ENCODE results near the gene FANCC.

The FANCC gene

DNA sequence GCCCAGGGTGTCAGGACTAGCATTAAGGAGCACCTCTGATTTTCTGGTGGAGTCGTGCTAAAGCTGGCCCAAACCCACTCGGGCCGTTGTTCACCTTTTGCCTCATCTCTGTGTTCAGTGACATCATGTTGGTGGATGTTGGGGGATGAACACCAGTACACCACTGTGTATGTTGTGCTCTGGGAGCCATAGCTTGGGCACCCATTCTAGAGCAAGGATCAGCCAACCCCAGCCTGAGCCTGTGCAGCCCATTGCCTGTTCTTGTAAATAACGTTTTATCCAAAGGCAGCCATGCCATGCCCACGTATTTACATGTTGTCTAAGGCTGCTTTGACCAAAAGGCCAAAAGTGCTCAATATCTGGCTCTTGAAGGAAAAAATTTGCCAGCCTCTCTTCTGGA is 245.6 kb downstream of the FANCC start:
- no peaks in the 10 kb centered on the region for H3K9me3 ChIP-seq
- H3K4me3 ChIP-seq = no peak overlapping the region
- H3K36me3 ChIP-seq (replicated peaks) = peaks cover 6% of the 10 kb centered on the region; the same call in 1 of the 2 replicates
- in situ Hi-C loops (cut with MboI; ENCODE audit: low sequenced_read_pairs) = no loop called here
- H3K27me3 ChIP-seq (ENCODE audit: low read depth) = no peaks in the 10 kb centered on the region
- no peak for DNase-seq (ENCODE audit: low spot score in 2 of 2)
- peaks cover 20% of the 10 kb centered on the region for H3K4me1 ChIP-seq

DNA sequence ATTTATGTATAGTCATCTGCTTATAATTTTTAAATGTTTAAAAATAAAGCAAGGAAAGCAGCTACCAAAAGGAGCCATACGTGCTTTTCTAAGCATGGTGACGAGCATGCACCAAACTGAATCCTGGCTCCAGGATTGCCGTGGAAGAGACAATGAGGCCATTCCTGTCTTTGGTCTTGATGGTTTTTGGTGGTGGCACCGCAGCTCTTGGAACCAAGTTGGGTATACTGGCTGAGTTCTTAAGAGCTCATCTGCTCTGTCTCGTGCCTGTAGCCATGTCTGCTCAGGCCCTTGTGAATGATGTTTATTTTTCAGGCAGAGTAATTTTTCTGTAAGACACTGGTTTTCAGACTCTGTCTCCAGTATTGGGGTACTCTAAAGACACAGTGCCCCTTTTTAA is 246.1 kb downstream of the FANCC start:
- no peak overlapping the region for H3K4me3 ChIP-seq
- DNase-seq (ENCODE audit: low spot score in 2 of 2) = no peak
- no peaks in the 10 kb centered on the region for H3K27me3 ChIP-seq (ENCODE audit: low read depth)
- in situ Hi-C loops (cut with MboI; ENCODE audit: low sequenced_read_pairs) = no loop called here
- H3K4me1 ChIP-seq = peaks cover 20% of the 10 kb centered on the region
- no peaks in the 10 kb centered on the region for H3K9me3 ChIP-seq
- peaks cover 6% of the 10 kb centered on the region; the same call in 1 of the 2 replicates for H3K36me3 ChIP-seq (replicated peaks)

DNA sequence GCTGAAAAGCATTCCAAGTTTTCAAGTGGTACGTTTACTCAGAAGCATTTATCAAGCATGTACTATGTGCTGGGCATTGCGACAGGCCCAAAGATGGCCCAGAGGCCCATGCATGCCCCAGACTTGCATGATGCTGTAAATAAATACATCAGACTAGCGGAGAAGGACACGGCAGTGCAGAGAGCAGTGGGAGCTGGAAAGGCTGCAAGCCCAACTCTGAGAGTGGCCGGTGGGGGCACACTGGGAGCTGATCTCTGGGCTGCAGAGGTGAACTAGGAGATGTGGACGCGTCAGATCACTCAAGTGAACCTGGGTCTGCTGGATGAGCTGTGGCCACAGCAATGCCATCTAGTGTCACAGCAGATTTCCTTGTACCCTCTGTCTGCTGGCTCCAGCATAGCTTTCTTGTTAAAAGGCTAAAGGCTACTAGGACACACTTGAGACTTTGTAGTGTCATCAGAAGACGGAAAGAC is 246.9 kb downstream of the FANCC start:
- Histone ChIP-seq H3K36me3 (replicated peaks) (peaks cover 11% of the 10 kb centered on the region; the same call in 1 of the 2 replicates), H3K9me3 (no peaks in the 10 kb centered on the region), H3K27me3 (ENCODE audit: low read depth) (no peaks in the 10 kb centered on the region), H3K4me1 (peaks cover 20% of the 10 kb centered on the region), H3K4me3 (no peak overlapping the region)
- in situ Hi-C loops (cut with MboI; ENCODE audit: low sequenced_read_pairs) = no loop called here
- DNase-seq (ENCODE audit: low spot score in 2 of 2) = no peak

DNA sequence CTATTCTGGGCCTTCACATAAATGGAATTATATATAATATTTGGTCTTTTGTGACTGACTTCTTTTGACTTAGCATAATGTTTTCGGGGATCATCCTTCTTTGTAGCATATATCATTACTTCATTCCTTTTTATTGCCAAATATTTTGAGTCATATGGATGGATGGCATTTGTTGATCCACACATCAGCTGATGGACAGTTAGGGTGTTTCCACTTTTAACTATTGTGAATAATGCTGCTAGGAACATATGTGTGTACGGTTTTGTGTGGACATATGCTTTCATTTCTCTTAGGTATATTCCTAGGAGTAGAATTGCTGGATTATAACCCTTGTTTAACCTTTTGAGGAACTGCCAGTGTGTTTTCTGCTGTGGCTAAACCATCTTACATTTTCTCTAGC is 249.6 kb downstream of the FANCC start:
- Histone ChIP-seq H3K36me3 (replicated peaks) (peaks cover 15% of the 10 kb centered on the region; the same call in 1 of the 2 replicates), H3K27me3 (ENCODE audit: low read depth) (no peaks in the 10 kb centered on the region), H3K4me1 (peaks cover 20% of the 10 kb centered on the region), H3K4me3 (no peak overlapping the region), H3K9me3 (no peaks in the 10 kb centered on the region)
- in situ Hi-C loops (cut with MboI; ENCODE audit: low sequenced_read_pairs) = no loop called here
- no peak for DNase-seq (ENCODE audit: low spot score in 2 of 2)

DNA sequence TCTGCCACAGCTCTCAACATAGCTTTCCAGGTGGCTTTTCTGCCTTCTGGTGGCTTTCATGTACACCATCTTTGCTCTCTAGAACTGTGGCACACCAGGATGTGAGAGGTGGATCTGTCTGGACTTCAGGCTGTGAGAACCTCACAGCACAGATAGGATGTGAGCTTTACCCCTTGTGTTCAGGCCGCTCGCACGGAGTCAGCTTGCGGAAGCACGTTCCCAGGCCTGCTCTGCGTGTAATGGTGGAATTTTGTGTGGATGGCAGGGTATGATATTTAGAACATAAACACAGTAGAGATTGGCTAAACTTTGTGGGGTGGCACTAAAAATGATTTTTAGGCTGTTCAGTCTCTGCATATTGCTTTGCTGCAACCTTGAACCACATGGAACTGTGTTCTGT is 250.5 kb downstream of the FANCC start:
- Histone ChIP-seq H3K36me3 (replicated peaks) (peaks cover 15% of the 10 kb centered on the region; the same call in 1 of the 2 replicates), H3K4me1 (peaks cover 20% of the 10 kb centered on the region), H3K27me3 (ENCODE audit: low read depth) (no peaks in the 10 kb centered on the region), H3K9me3 (no peaks in the 10 kb centered on the region), H3K4me3 (no peak overlapping the region)
- in situ Hi-C loops (cut with MboI; ENCODE audit: low sequenced_read_pairs) = no loop called here
- no peak for DNase-seq (ENCODE audit: low spot score in 2 of 2)

DNA sequence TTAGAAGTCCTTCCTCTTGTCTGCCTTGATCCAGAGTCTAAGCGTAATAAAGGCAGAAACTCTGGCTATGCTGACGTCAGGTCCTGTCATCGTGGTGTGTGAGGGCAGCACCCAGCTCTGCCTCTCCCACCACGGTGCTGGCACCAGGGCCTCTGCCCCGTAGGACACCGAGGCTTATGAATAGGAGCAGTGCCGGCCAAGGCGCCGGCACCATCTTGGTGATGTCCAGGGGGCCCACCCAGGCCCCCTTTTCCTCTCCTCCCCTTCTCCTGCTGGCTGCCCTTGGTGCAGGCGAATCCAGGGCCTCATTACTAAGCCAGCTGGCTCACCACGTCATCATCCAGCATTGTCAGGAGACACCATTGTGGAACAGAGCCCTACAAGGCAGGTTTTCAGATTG is 252.3 kb downstream of the FANCC start:
- H3K9me3 ChIP-seq = no peaks in the 10 kb centered on the region
- peaks cover 13% of the 10 kb centered on the region for H3K4me1 ChIP-seq
- no peak for DNase-seq (ENCODE audit: low spot score in 2 of 2)
- H3K36me3 ChIP-seq (replicated peaks) = peaks cover 15% of the 10 kb centered on the region; the same call in 1 of the 2 replicates
- no peak overlapping the region for H3K4me3 ChIP-seq
- H3K27me3 ChIP-seq (ENCODE audit: low read depth) = no peaks in the 10 kb centered on the region
- in situ Hi-C loops (cut with MboI; ENCODE audit: low sequenced_read_pairs) = no loop called here

DNA sequence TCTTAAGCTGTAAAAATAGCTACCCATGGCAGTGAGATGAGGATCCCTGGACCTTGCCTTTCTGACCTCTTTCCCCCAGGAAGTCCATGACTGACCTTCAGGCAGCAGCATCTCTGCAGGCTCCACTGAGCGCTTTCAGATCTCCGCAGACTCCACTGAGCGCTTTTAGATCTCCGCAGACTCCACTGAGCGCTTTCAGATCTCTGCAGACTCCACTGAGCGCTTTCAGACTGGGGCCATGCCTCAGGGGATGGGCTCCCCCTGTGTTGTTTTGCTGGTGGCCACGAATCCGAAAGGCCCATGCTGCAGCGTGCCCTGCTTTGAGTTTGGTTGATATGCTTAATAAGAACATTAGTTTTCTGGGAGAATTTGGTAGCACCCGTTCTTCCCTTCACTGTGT is 254.2 kb downstream of the FANCC start:
- H3K9me3 ChIP-seq = no peaks in the 10 kb centered on the region
- in situ Hi-C loops (cut with MboI; ENCODE audit: low sequenced_read_pairs) = no loop called here
- H3K36me3 ChIP-seq (replicated peaks) = peaks cover 12% of the 10 kb centered on the region; the same call in 1 of the 2 replicates
- no peaks in the 10 kb centered on the region for H3K27me3 ChIP-seq (ENCODE audit: low read depth)
- no peak overlapping the region for H3K4me3 ChIP-seq
- DNase-seq (ENCODE audit: low spot score in 2 of 2) = no peak
- peaks cover 5% of the 10 kb centered on the region for H3K4me1 ChIP-seq

DNA sequence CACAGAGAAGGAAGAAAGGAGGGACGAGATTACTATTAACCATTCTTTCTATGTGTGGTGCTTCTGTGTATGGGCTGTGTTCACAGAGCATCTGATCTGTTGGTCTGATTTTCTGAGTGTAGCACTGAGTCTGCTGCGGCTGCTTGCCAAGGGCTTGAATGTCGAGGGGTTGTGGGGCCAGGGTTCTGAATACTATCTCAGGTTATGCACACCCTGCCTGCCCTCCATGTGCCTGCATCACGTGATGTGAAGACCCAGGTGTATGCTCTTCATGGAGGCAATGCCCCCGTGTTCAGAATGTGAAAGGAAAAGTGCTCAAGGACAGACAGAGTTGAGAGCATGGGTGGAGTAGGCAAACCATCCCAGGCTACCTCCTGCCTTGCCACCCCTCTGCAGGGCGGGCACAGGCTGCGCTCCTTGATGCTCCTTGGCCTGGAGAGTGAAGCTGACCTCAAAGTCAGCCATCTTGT is 254.9 kb downstream of the FANCC start:
- no peaks in the 10 kb centered on the region for H3K27me3 ChIP-seq (ENCODE audit: low read depth)
- peaks cover 9% of the 10 kb centered on the region; the same call in 1 of the 2 replicates for H3K36me3 ChIP-seq (replicated peaks)
- no peak overlapping the region for H3K4me3 ChIP-seq
- DNase-seq (ENCODE audit: low spot score in 2 of 2) = no peak
- in situ Hi-C loops (cut with MboI; ENCODE audit: low sequenced_read_pairs) = no loop called here
- H3K9me3 ChIP-seq = no peaks in the 10 kb centered on the region
- H3K4me1 ChIP-seq = peaks cover under 1% of the 10 kb centered on the region; the same call in 1 of the 2 replicates

DNA sequence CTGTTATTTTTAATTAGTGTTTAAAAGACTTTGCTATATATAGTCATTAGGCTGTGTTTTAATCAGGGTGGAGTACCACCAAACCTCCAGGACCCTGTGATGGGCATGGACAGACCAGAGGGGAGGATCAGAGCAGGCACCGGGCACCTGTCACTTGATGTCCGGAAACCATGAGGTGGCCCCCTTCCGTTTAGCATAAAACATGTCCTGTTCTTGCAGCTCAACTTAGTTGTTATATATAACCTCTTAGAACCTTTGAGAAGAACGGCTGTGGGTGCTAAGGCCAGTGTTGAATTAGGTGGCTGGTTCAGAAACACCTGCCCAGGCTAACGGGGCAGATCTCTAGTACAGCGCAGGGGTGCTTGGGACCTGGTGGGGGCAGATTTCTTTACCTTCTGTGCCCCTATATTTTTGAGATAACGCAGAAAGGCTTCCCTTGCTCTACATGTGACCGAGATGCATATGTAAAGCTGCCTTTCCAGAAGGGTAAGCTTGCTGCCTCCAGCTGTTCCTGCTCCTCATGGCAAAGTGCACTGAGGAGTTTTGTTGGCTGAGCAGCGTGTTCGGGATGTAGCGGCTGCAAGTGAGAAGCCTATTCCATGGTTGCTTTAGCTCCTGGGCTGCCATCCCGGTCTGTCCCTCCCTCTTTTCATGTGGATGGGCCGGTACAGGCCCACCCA is 255.5 kb downstream of the FANCC start:
- peaks cover 6% of the 10 kb centered on the region; the same call in 1 of the 2 replicates for H3K4me1 ChIP-seq
- H3K36me3 ChIP-seq (replicated peaks) = peaks cover 9% of the 10 kb centered on the region; the same call in 1 of the 2 replicates
- H3K9me3 ChIP-seq = no peaks in the 10 kb centered on the region
- in situ Hi-C loops (cut with MboI; ENCODE audit: low sequenced_read_pairs) = no loop called here
- no peak for DNase-seq (ENCODE audit: low spot score in 2 of 2)
- no peaks in the 10 kb centered on the region for H3K27me3 ChIP-seq (ENCODE audit: low read depth)
- H3K4me3 ChIP-seq = no peak overlapping the region

DNA sequence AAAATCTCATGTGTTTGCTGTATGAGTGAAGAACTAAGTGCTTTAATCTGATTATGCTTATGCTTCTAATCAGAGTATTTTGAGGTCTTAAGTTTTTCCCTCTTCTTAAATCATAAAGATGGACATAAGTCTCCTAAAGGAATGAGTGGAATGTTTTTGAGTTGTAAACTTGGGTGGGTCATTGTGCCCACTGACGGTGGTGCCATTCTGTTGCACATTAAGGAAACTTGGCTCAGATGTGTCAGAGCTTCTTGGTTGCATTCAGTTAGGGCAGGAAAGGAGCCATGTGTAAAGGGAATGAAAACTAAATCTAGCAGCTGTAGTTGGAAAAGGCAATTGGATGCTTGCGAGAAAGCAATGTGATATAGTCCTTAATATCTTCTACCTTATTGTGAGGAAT is 256.6 kb downstream of the FANCC start:
- Histone ChIP-seq H3K36me3 (replicated peaks) (peaks cover 7% of the 10 kb centered on the region; the same call in 1 of the 2 replicates), H3K4me3 (no peak overlapping the region), H3K9me3 (no peaks in the 10 kb centered on the region), H3K27me3 (ENCODE audit: low read depth) (no peaks in the 10 kb centered on the region), H3K4me1 (peaks cover 16% of the 10 kb centered on the region)
- DNase-seq (ENCODE audit: low spot score in 2 of 2) = no peak
- in situ Hi-C loops (cut with MboI; ENCODE audit: low sequenced_read_pairs) = no loop called here

DNA sequence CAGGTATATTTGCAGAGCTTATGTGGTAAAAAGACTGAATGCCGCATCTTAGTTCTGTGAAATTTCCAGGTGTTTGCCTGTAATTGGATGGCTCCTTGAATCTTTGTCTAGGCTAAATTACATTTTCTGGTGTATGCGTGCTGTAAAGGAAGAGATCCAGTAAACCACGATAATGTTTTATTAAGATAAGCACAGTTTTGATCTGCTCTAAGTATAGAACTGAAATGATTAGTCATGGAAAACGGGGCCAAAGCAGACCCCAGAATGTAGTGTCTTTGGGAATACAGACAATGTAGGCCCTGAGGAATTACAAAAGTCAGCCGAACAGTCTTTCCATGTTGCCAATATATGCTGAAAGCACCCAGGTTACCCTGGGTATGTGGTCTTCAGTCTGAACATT is 257.3 kb downstream of the FANCC start:
- Histone ChIP-seq H3K36me3 (replicated peaks) (peaks cover 4% of the 10 kb centered on the region; the same call in 1 of the 2 replicates), H3K4me1 (peaks cover 19% of the 10 kb centered on the region), H3K4me3 (no peak overlapping the region), H3K27me3 (ENCODE audit: low read depth) (no peaks in the 10 kb centered on the region), H3K9me3 (no peaks in the 10 kb centered on the region)
- DNase-seq (ENCODE audit: low spot score in 2 of 2) = no peak
- in situ Hi-C loops (cut with MboI; ENCODE audit: low sequenced_read_pairs) = no loop called here

DNA sequence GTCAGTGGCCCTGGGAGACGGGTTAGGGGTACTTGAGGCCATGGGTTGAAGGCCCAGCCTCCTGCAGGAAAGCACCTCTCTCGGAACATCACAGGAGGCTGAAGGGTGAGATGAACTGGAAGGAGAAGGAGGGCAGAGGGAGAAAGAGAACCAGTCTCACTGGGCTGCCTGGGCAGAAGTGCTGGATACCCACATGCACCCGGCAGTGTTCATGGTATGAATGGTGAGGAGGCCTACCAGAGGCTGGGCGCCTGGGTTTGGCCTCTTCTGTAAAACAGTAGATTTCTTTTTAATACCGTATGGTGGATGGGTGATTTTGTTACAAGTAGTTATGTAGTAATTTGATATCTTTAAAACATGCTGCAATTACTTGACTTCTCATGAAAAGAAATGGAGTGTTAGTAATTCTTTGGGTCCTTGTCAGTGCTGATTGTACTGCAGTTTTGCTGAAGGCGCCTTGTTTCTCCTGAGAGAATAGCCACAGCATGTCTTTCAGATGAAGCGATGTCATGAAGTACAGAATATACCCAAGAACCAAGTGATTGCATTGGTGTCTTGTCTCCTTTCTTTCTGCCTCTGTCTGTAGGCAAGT is 258.6 kb downstream of the FANCC start:
- no peak for DNase-seq (ENCODE audit: low spot score in 2 of 2)
- Histone ChIP-seq H3K36me3 (replicated peaks) (peaks cover 4% of the 10 kb centered on the region; the same call in 1 of the 2 replicates), H3K27me3 (ENCODE audit: low read depth) (no peaks in the 10 kb centered on the region), H3K9me3 (no peaks in the 10 kb centered on the region), H3K4me3 (no peak overlapping the region), H3K4me1 (peaks cover 25% of the 10 kb centered on the region)
- in situ Hi-C loops (cut with MboI; ENCODE audit: low sequenced_read_pairs) = no loop called here

DNA sequence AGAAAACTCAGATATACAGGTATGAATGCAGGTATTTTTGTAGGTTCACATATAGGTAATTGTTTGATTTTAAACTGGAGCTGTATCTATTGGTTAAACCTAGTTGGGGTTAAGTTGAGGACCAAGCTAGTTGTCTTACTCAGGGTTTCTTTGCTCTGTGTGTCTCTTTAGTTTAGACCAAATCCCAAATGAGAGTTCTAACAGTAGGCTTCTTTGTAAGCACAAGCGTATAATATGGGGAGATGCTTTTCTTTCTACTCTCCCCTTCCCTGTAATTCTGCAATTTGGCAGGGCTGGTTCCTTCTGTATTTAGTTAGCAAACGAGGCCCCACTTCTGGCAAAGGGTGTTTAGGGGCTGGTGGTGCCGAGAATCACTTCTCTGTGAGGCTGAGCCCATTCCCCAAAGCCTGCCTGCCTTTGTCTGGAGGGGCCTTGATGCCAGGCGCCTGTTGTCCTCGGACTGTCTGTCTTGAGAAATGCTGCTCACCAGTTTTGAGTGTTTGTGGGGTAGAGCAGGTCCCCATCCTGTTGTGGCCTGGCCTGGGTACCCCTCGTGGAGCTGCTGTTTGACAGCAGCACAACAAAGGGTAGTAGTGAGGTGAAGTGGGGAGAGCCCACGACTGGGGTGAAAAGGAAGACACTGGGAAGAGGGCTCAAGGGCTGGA is 259.3 kb downstream of the FANCC start:
- in situ Hi-C loops (cut with MboI; ENCODE audit: low sequenced_read_pairs) = no loop called here
- H3K4me1 ChIP-seq = peaks cover 25% of the 10 kb centered on the region

DNA sequence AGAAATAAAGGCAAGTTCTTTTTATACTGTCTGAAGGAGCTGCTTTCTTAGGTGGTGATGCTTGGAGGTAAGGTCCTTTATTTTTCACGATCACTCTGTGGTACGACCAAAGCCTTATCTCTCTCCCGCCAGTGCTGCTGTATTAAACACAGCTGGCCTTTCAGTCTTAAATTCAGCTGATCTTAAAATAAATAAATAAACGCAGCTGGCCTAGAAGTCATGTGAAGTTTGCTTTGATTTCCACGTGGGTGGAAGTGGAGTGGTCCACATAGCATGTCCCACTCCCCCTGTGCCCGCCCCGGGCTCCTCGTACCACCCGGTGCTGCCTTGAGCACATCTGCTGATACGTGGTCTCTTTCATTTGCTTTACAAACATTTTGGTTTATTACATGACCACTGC is 260.4 kb downstream of the FANCC start:
- H3K36me3 ChIP-seq (replicated peaks) = no peaks in the 10 kb centered on the region; the same call in 1 of the 2 replicates
- H3K9me3 ChIP-seq = no peaks in the 10 kb centered on the region
- DNase-seq (ENCODE audit: low spot score in 2 of 2) = no peak
- H3K27me3 ChIP-seq (ENCODE audit: low read depth) = no peaks in the 10 kb centered on the region
- peaks cover 25% of the 10 kb centered on the region for H3K4me1 ChIP-seq
- no peak overlapping the region for H3K4me3 ChIP-seq
- in situ Hi-C loops (cut with MboI; ENCODE audit: low sequenced_read_pairs) = no loop called here

More for the DNA sequence above, 259.3 kb downstream of the FANCC start:
- Histone ChIP-seq H3K4me3 (no peak overlapping the region), H3K27me3 (ENCODE audit: low read depth) (no peaks in the 10 kb centered on the region), H3K36me3 (replicated peaks) (peaks cover 3% of the 10 kb centered on the region; the same call in 1 of the 2 replicates), H3K9me3 (no peaks in the 10 kb centered on the region)
- DNase-seq (ENCODE audit: low spot score in 2 of 2) = no peak

All from HAP-1 (cell line).